HCT116 (cell line): ENCODE results near the gene RGS8. TPM values are rescaled to one million over a fixed set of nuclear protein-coding genes. Genes with fewer than 3 reads are reported as not detected.

ENCODE experiments used
- ATAC-seq: fragments of 200-7000 bp; cut with Tn5 transposase; 2 replicates; pipeline ENCODE4 v1.9.1; 2020; ENCODE audit warnings: mild to moderate bottlenecking, moderate library complexity
- BruUV-seq: library from RNA; stranded (reverse); fragments of 400-500 nt; replicated peaks from 2 replicates; lab custom pipeline; 2021; lab: Mats Ljungman, UMichigan
- CTCF ChIA-PET: fragments of 300-600 bp; sonication (Branson Sonifier 250); formaldehyde crosslinking; loops from one replicate; lab custom pipeline; 2021; ENCODE audit warnings: antibody characterized with exemption; lab: Charles Lee
- POLR2A ChIA-PET: fragments of 300-600, 350-600 bp; sonication (Branson Sonifier 250); formaldehyde crosslinking; loops from one replicate; lab custom pipeline; 2021; ENCODE audit warnings: antibody characterized with exemption; lab: Charles Lee
- RAD21 ChIA-PET, 2 experiments: fragments of 300-600 bp; sonication (Branson Sonifier 250); formaldehyde crosslinking; loops; one replicate each; lab custom pipeline; 2023; ENCODE audit warnings: low total read pairs in 2 of 2; ENCODE audit not compliant: uncharacterized antibody in 2 of 2, unreplicated experiment in 2 of 2, low non-redundant PET in 1 of 2; lab: Charles Lee
- DNase-seq: peaks from one replicate; pipeline ENCODE4 v3.0.0-alpha.2; 2010; ENCODE audit warnings: low read depth, low spot score
- H2AFZ ChIP-seq: fragments of 200-600 bp; shearing (Covaris generic), sonication (generic); 2 replicates; pipeline ENCODE4 v1.6.1; 2017; ENCODE audit warnings: low read depth, mixed run types, mixed read lengths, antibody characterized with exemption, low read length; ENCODE audit not compliant: poor library complexity, severe bottlenecking
- H3K27ac ChIP-seq: 2 replicates; pipeline ENCODE4 v1.5.1; 2012; ENCODE audit warnings: low read depth, low read length
- H3K27me3 ChIP-seq: fragments of 200-600 bp; sonication (generic); 2 replicates; pipeline ENCODE4 v1.6.1; 2016; ENCODE audit warnings: mixed run types, low read length, mixed read lengths; ENCODE audit not compliant: insufficient read depth
- H3K36me3 ChIP-seq, 2 experiments: fragments of 200-500 bp in 1 of 2; fragments of 200-600 bp in 1 of 2; sonication (Bioruptor generic) in 1 of 2; sonication (generic) in 1 of 2; 2 replicates each; pipeline versions ENCODE4 v1.5.1 to v1.6.1; 2014 to 2016; ENCODE audit warnings: low read length in 2 of 2, inconsistent platforms in 1 of 2, mixed read lengths in 1 of 2, mixed run types in 1 of 2; ENCODE audit not compliant: insufficient read depth in 2 of 2, control insufficient read depth in 1 of 2
- H3K4me1 ChIP-seq, 2 experiments: fragments of 200-600 bp in 1 of 2; sonication (generic) in 1 of 2; 2 replicates each; pipeline versions ENCODE4 v1.5.1 to v1.6.1; 2012 to 2017; ENCODE audit warnings: low read length in 2 of 2, inconsistent platforms in 1 of 2, mild to moderate bottlenecking in 1 of 2, mixed read lengths in 1 of 2, mixed run types in 1 of 2, moderate library complexity in 1 of 2; ENCODE audit not compliant: insufficient read depth in 2 of 2, control insufficient read depth in 1 of 2
- H3K4me2 ChIP-seq: fragments of 200-600 bp; sonication (generic); 2 replicates; pipeline ENCODE4 v1.6.1; 2017; ENCODE audit warnings: mixed run types, low read length, mixed read lengths
- H3K4me3 ChIP-seq, 2 experiments: fragments of 200-600 bp in 1 of 2; sonication (generic) in 1 of 2; replicated peaks in 1 of 2; 2 replicates each; pipeline ENCODE4 v1.5.1; 2011 to 2016; ENCODE audit warnings: low read length in 2 of 2, control low read depth in 1 of 2, low read depth in 1 of 2, mild to moderate bottlenecking in 1 of 2, mixed read lengths in 1 of 2, mixed run types in 1 of 2
- H3K79me2 ChIP-seq: fragments of 200-600 bp; sonication (generic); 2 replicates; pipeline ENCODE4 v1.6.1; 2017; ENCODE audit warnings: mild to moderate bottlenecking, mixed run types, low read length, moderate library complexity, mixed read lengths; ENCODE audit not compliant: insufficient read depth
- H3K9ac ChIP-seq: fragments of 200-600 bp; sonication (generic); 2 replicates; pipeline ENCODE4 v1.6.1; 2016; ENCODE audit warnings: low read length, mixed read lengths
- H3K9me2 ChIP-seq: fragments of 200-600 bp; sonication (generic), shearing (Covaris generic); 2 replicates; pipeline ENCODE4 v1.6.1; 2017; ENCODE audit warnings: mixed run types, mild to moderate bottlenecking, moderate library complexity; ENCODE audit not compliant: insufficient read depth
- H3K9me3 ChIP-seq, 2 experiments: fragments of 200-500 bp in 1 of 2; fragments of 200-600 bp in 1 of 2; sonication (Bioruptor generic) in 1 of 2; sonication (generic) in 1 of 2; 2 replicates each; pipeline ENCODE4 v1.6.1; 2014 to 2017; ENCODE audit warnings: low read length in 2 of 2, mixed read lengths in 2 of 2, inconsistent platforms in 1 of 2, low read depth in 1 of 2, mild to moderate bottlenecking in 1 of 2, mixed run types in 1 of 2, moderate library complexity in 1 of 2; ENCODE audit not compliant: control insufficient read depth in 1 of 2, insufficient read depth in 1 of 2
- H4K20me1 ChIP-seq: fragments of 200-600 bp; sonication (generic), shearing (Covaris generic); 2 replicates; pipeline ENCODE4 v1.6.1; 2017; ENCODE audit warnings: mixed run types, mild to moderate bottlenecking, moderate library complexity; ENCODE audit not compliant: insufficient read depth
- RAD21 ChIP-seq: IDR thresholded peaks from 2 replicates; pipeline ENCODE4 v1.6.1; 2012; ENCODE audit warnings: low read depth, mild to moderate bottlenecking
- SIN3A ChIP-seq: IDR thresholded peaks from 2 replicates; pipeline ENCODE4 v1.6.1; 2012; ENCODE audit warnings: low read depth
- ZFX ChIP-seq: fragments of 450-650 bp; IDR thresholded peaks from 2 replicates; pipeline ENCODE4 v1.6.1; 2017
- intact Hi-C: fragments of 100-400 bp; cut with micrococcal nuclease; formaldehyde crosslinking; loops from 2 replicates; pipeline ENCODE4 v1.10.0; 2022
- total RNA-seq: library from RNA; stranded (reverse); gene quantifications from one replicate; pipeline ENCODE4 v1.2.1, GENCODE V29; 2021; ENCODE audit not compliant: unreplicated experiment
- TF ChIP-seq, protein P1 (sequence below): IDR thresholded peaks from 2 replicates; pipeline ENCODE4 v1.6.1; 2012
- TF ChIP-seq, protein P2 (sequence below), 3 experiments: fragments of 200-600 bp in 1 of 3; sonication (generic) in 1 of 3; IDR thresholded peaks in 2 of 3; conservative IDR thresholded peaks in 1 of 3; 2 replicates each; pipeline ENCODE4 v1.5.1; 2012 to 2017; ENCODE audit warnings: low read depth in 2 of 3, low read length in 2 of 3, antibody characterized with exemption in 1 of 3, borderline replicate concordance in 1 of 3, control low read depth in 1 of 3, mild to moderate bottlenecking in 1 of 3, mixed read lengths in 1 of 3, mixed run types in 1 of 3, moderate library complexity in 1 of 3; ENCODE audit not compliant: insufficient read depth in 1 of 3
- TF ChIP-seq, protein P3 (sequence below): IDR thresholded peaks from 2 replicates; pipeline ENCODE4 v1.6.1; 2012

RGS8 gene
- total RNA-seq, 1 experiment from 2014 or later = not detected

DNA sequence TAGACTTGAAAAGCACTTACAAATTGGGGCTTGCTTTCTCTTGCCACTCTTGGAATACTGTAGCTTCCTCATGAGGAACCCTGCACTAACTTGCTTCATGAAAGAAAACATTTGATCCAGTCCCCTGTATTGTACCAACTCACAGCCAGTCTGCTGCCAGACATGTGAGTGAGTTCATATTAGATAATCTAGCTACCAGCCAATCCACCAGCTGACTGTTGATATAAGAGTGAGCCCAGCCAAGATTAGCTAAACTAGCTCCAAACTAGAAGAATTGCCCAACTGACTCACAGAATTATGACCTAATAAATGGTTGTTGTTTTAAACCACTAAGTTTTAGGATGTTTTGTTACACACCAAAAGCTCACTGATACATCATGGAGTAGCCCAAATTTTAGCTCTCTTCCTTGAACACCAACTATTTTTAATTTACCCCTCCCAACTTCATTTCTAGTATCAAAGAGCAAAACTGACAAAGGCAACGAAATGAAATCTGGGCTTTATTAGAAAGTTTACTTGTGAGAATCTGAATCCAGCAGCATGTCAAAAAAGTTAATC lies 6.6 kb upstream of the RGS8 start:
- TF ChIP-seq, protein P1, sequence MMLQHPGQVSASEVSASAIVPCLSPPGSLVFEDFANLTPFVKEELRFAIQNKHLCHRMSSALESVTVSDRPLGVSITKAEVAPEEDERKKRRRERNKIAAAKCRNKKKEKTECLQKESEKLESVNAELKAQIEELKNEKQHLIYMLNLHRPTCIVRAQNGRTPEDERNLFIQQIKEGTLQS = no peak
- TF ChIP-seq SIN3A (no peak), RAD21 (no peak), ZFX (no peak)
- TF ChIP-seq, protein P2, sequence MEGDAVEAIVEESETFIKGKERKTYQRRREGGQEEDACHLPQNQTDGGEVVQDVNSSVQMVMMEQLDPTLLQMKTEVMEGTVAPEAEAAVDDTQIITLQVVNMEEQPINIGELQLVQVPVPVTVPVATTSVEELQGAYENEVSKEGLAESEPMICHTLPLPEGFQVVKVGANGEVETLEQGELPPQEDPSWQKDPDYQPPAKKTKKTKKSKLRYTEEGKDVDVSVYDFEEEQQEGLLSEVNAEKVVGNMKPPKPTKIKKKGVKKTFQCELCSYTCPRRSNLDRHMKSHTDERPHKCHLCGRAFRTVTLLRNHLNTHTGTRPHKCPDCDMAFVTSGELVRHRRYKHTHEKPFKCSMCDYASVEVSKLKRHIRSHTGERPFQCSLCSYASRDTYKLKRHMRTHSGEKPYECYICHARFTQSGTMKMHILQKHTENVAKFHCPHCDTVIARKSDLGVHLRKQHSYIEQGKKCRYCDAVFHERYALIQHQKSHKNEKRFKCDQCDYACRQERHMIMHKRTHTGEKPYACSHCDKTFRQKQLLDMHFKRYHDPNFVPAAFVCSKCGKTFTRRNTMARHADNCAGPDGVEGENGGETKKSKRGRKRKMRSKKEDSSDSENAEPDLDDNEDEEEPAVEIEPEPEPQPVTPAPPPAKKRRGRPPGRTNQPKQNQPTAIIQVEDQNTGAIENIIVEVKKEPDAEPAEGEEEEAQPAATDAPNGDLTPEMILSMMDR (IDR thresholded peaks at IDR 0.05 in 2 of 3, conservative IDR thresholded peaks at IDR 0.05 in 1 of 3; ENCODE audit: borderline replicate concordance in 1 of 3, insufficient read depth in 1 of 3, low read depth in 2 of 3, low read length in 2 of 3) = no peak
- TF ChIP-seq, protein P3, sequence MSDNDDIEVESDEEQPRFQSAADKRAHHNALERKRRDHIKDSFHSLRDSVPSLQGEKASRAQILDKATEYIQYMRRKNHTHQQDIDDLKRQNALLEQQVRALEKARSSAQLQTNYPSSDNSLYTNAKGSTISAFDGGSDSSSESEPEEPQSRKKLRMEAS = no peak
- no peaks in the 10 kb centered on the region for H3K9me2 ChIP-seq
- no TSS peak for BruUV-seq
- ChIA-PET RAD21 (no interaction called here), POLR2A (no interaction called here), CTCF (no interaction called here)
- no peak overlapping the region for H3K27ac ChIP-seq
- no peaks in the 10 kb centered on the region for H3K27me3 ChIP-seq
- H3K36me3 ChIP-seq = no peaks in the 10 kb centered on the region
- DNase-seq (no peak), ATAC-seq (no peak)
- 0 out of 4 replicates have a peak, but pooled peaks cover 0 to 8% of the 10 kb centered on the region in 2 experiments for H3K9me3 ChIP-seq
- no peak overlapping the region for H3K9ac ChIP-seq
- no peaks in the 10 kb centered on the region for H3K79me2 ChIP-seq
- intact Hi-C loops = no loop called here
- H2AFZ ChIP-seq = no peak overlapping the region
- no peak overlapping the region for H3K4me3 ChIP-seq
- H3K4me2 ChIP-seq = no peak overlapping the region
- peaks cover 8 to 13% of the 10 kb centered on the region in 2 experiments; a peak in 2 of 4 replicates for H3K4me1 ChIP-seq
- no peaks in the 10 kb centered on the region for H4K20me1 ChIP-seq
